Measurements from ENCODE around the gene STK26.

GRCh38 chrX:132092439-132093065 is 69.5 kb downstream of the STK26 start:
- peak; percentile 28 to 63 (median 28) for TF ChIP-seq CTCF (IDR thresholded peaks at IDR 0.05)
- no peak for TF ChIP-seq POLR2A (IDR thresholded peaks at IDR 0.05)
- no peak for TF ChIP-seq EP300 (IDR thresholded peaks at IDR 0.05)
